Raji (cell line): ENCODE data around the gene MEG3.

Source experiments
- POLR2A ChIP-seq: IDR thresholded peaks from 2 replicates; pipeline ENCODE4 v1.6.1; 2011; ENCODE audit warnings: low read depth, low read length, control low read depth; ENCODE audit not compliant: insufficient read depth

Gene MEG3

GRCh38 chr14:100804138-100804537 is 21.8 kb upstream of the MEG3 start:
- TF ChIP-seq POLR2A, result no peak

DNA sequence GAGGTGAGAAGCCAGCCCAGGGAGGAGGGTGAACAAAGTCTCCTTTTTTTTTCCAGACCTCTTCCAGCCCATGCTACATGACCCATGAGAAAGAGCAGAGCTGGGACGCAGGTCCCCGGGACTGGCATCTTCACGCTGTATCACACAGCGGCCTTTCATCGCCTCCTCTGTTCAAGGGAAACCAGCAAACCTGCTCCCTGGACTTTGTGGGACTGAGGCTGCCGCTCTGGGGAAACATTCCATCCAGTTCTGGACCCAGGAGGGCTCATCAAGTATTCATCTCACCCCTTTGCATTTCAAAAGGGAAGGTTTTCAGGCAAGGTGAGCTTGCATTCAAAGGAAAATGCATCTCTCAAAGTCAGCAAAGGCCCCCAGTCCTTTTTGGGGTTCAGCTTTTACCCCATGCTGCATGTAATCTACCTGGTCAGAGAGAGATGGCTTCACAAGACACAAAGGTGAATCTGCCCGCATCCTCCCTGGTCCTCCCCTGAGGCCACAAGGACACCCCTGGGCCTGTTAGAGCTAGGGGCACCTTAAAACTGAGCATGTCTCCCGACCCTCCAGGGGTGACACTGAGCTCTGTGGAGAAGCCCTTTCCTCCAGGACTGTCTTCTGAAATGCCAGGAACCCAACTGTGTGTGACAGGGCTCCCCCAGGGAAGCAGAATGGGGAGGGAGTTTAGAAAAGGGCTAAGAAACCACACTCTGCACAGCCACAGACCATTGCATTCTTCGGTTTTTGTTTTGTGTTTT is 21.2 kb upstream of the MEG3 start:
- no peak for TF ChIP-seq POLR2A

- no peak for TF ChIP-seq POLR2A
These were observed 19.5 kb upstream of the MEG3 start for GRCh38 chr14:100806386-100806785.

- no peak for TF ChIP-seq POLR2A
These were observed 18.4 kb upstream of the MEG3 start for GRCh38 chr14:100807496-100807895.

DNA sequence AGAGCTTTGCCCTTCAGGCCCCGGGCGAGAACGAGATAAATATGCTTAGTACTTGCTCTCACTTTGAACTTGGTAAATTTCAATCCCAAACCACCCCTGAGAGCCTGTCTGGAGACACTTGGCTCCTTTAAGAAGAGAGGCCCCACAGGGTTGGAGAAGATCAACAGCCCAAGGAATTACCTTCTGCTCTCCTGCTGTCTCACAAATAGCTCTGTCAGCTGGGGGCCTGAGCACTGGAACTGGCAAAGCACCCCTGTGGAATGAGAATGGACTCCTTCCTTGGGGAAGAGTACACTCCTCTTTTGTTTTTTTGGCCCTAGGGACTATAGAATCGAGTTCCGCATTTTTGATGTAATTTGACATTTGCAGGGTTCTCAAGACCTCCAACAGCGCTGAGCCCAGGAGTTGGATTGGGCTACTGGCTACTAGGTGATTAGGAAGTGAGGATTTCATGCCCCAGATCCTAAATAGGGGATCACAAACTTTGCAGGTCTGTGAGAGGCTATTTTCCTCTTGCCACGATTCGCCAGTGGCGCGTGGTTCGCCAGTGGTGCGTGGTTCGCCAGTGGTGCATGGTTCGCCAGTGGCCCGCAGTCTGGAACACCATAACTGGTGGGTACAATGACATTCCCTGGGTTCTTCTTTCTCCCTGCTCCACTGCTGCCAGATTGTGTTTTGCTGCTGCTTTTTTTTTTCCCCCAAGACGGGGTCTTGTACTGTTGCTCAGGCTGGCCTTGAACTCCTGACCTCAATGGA is 17.8 kb upstream of the MEG3 start:
- TF ChIP-seq POLR2A, result no peak

DNA sequence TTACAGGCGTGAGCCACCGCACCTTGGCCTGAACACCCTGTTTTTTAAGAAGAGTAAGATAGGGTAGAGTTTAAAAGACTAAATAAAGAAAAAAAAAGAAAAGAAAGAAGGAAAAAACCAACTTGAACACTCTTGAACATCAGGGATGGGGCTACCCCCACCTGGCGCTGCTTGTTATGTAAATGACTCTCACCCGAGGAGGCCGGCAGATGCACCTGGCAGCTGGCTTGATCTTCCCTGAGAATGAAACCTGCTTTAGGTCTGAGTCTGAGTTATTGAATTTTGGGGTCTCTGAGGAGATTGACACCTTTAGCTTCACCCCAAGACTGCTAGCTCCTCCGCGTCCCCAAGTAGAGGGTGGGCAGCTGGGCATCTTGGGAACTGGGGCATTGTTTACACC is 15.5 kb upstream of the MEG3 start:
- no peak for TF ChIP-seq POLR2A

- TF ChIP-seq POLR2A, result no peak
These were observed 15.0 kb upstream of the MEG3 start for GRCh38 chr14:100810861-100811461.

DNA sequence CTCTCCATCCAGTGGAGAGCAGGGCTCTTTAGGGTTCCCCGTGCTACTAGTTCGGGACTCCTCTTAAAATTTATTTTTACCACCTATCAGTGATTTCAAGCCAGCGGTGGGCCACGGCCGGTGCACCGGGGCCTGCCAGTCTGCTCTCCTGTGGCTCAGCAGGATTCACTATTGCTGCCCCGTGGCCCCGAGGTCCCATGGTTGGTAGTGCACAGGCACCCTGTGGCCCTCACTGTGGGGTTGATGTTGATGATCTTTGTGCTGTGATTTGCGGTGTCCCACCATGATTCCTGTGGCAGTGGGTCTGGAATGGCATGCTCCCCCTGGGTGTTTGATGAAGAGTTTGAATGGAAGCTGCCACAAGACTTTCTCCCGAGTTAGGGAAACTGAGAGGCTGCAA is 12.6 kb upstream of the MEG3 start:
- TF ChIP-seq POLR2A, result no peak

GRCh38 chr14:100815478-100816285 is 10.2 kb upstream of the MEG3 start:
- no peak for TF ChIP-seq POLR2A

DNA sequence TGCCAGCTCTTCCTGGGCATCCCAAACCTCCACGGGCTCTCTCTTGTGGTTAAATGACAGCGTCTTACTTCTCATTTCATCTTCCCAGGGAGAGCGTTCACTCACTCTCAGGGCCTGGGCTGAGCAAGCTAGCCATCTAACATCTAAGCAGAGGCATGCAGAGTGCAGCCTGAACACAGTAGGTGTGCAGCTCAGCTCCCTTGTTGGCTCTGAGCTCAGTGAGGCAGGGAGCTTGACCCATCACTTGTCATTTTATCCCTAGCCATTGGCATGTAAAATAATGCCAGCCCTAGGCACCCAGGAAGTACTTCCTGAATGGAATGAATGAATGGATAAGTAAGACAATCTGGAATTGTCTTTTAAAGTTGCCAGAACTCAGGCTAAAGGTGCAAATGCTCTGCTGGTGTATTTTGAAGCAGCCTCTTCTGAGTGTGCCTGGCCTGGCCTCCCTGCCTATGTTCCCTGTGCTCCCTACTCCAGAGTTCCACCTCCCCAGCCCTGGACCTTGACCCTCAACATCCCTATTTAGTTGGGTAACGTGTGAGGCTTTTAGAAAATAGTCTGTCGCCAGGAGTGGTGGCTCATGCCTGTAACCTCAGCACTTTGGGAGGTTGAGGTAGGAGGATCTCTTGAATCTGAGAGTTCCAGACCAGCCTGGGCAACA is 9.5 kb upstream of the MEG3 start:
- no peak for TF ChIP-seq POLR2A

DNA sequence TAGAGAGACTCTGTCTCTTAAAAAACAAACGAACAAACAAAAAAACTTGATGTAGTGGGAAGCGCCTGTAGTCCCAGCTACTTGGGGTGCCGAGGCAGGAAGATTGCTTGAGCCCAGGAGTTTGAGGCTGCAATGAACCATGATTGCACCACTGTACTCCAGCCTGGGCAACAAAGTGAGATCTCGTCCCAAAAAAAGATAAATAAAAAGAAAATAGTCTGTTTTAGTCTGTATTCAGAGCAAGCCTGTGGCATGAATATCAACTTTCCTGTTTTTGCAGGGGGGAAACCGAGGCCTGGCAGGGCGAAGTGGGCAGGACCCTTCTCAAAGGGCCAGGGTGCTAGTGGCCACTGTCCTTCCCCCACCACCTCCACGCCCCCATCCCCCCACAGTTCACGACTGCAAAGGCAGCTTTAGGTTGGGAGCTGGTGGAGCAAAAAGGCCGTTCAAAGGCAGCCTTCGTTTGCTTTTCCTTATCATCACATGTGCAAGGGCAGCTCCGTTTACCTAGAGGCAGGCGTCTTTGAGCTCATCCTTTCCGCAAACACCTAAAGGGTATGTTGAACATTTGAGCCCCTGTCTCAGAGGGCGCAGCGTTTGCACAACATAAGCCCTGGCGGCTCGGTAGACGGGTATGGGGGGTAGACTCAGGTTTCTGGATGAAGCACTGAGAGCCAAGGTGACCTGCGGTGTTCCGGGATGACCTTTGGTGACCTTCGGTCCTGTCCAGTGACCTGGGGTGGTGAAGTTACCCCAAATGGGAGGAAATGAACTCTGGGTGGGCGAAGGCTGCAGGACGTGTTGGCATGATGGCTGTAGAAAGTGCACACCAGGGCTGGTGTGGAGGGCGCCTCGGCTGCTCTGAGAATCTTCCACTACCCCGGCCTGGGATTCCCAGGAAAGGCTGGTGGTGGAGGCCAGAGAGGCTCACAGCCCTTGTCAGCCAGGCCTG is 8.7 kb upstream of the MEG3 start:
- no peak for TF ChIP-seq POLR2A

GRCh38 chr14:100818221-100818699 is 7.7 kb upstream of the MEG3 start:
- no peak for TF ChIP-seq POLR2A

- TF ChIP-seq POLR2A, result no peak
These were observed 6.5 kb upstream of the MEG3 start for GRCh38 chr14:100819453-100819828.
